Measurements from ENCODE around the gene MMS19.

DNA sequence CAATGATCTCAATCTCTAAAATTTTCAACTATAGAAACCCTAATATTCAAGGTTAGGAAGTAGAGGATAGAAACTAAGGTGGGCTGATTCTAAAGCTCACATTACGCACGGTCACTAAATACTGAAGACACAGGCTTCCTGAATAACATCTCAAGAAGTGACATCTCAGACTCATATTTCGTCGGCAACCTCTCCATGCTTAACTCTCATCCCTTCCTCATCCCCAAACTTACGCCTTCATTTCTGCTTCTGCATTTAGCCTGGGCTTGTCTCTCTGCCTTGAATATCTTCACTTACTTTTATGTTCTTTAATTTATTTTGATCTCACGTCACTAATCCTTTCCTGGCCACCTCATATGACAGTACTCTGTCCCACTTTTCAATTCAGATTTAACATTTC lies 63.0 kb downstream of the MMS19 start:
- TF ChIP-seq, protein P1, sequence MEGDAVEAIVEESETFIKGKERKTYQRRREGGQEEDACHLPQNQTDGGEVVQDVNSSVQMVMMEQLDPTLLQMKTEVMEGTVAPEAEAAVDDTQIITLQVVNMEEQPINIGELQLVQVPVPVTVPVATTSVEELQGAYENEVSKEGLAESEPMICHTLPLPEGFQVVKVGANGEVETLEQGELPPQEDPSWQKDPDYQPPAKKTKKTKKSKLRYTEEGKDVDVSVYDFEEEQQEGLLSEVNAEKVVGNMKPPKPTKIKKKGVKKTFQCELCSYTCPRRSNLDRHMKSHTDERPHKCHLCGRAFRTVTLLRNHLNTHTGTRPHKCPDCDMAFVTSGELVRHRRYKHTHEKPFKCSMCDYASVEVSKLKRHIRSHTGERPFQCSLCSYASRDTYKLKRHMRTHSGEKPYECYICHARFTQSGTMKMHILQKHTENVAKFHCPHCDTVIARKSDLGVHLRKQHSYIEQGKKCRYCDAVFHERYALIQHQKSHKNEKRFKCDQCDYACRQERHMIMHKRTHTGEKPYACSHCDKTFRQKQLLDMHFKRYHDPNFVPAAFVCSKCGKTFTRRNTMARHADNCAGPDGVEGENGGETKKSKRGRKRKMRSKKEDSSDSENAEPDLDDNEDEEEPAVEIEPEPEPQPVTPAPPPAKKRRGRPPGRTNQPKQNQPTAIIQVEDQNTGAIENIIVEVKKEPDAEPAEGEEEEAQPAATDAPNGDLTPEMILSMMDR (IDR thresholded peaks at IDR 0.05 in 2 of 3, conservative IDR thresholded peaks at IDR 0.05 in 1 of 3; ENCODE audit: control insufficient read depth in 2 of 3, extremely low read depth in 1 of 3, insufficient read depth in 1 of 3, low read depth in 3 of 3, low read length in 3 of 3), result no peak
- no peak for TF ChIP-seq ZSCAN29 (IDR thresholded peaks at IDR 0.05)
- no peak for TF ChIP-seq MEF2B (IDR thresholded peaks at IDR 0.05; ENCODE audit: partially characterized antibody, poor library complexity, severe bottlenecking)
- no peak for TF ChIP-seq NFYA (IDR thresholded peaks at IDR 0.05; ENCODE audit: borderline replicate concordance, low read depth, low read length)
- no peak for TF ChIP-seq EP300 (IDR thresholded peaks at IDR 0.05; ENCODE audit: borderline replicate concordance in 1 of 2, control insufficient read depth in 1 of 2, low read depth in 2 of 2, low read length in 2 of 2)
